DMS53 treated with DMSO at 0.1 percent for 48 hours (cell line): ENCODE measurements around the gene PRKAG2.
"Not testable (repeated sequence)": the region's sequence is repeated elsewhere in the genome, so short reads cannot be mapped to it uniquely, and the experiment has no call there.

Experiments
- DNase-seq: peaks from one replicate; lab custom pipeline; 2025; ENCODE audit not compliant: unreplicated experiment; lab: John Stamatoyannopoulos, UW

The PRKAG2 gene

GRCh38 chr7:151539088-151539671 lies 337.7 kb downstream of the PRKAG2 start:
- DNase-seq = no peak

- no peak for DNase-seq
Observed at GRCh38 chr7:151537818-151538561, 338.9 kb downstream of the PRKAG2 start.

- not testable (repeated sequence) for DNase-seq
Observed at GRCh38 chr7:151536178-151536577, 340.7 kb downstream of the PRKAG2 start.

GRCh38 chr7:151529842-151530241 lies 347.1 kb downstream of the PRKAG2 start:
- DNase-seq = no peak

- DNase-seq = no peak
Observed at GRCh38 chr7:151524845-151525244, 352.1 kb downstream of the PRKAG2 start.

- DNase-seq = peak; percentile 79
Observed at GRCh38 chr7:151524331-151524730, 352.6 kb downstream of the PRKAG2 start.

- peak; percentile 53 for DNase-seq
Observed at GRCh38 chr7:151520419-151521261, 356.3 kb downstream of the PRKAG2 start.

- peak; percentile 98 for DNase-seq
Observed at GRCh38 chr7:151519765-151520418, 357.0 kb downstream of the PRKAG2 start, which contains the start of gene RHEB. Gene RHEB (minus strand): TSS chr7:151519895. CDS start chr7:151519511, 384 bp downstream.

- DNase-seq = not testable (repeated sequence)
Observed at GRCh38 chr7:151518947-151519764, 357.8 kb downstream of the PRKAG2 start.

- DNase-seq = no peak
Observed at GRCh38 chr7:151518105-151518946, 358.6 kb downstream of the PRKAG2 start.

GRCh38 chr7:151517601-151518104 lies 359.3 kb downstream of the PRKAG2 start:
- DNase-seq = no peak

- no peak for DNase-seq
Observed at GRCh38 chr7:151515276-151515565, 361.7 kb downstream of the PRKAG2 start.

GRCh38 chr7:151514461-151515275 lies 362.2 kb downstream of the PRKAG2 start:
- DNase-seq = no peak

GRCh38 chr7:151513133-151513532 lies 363.8 kb downstream of the PRKAG2 start:
- no peak for DNase-seq

GRCh38 chr7:151512353-151512752 lies 364.6 kb downstream of the PRKAG2 start:
- DNase-seq = no peak

GRCh38 chr7:151511946-151512345 lies 365.0 kb downstream of the PRKAG2 start:
- DNase-seq = no peak

- DNase-seq = no peak
Observed at GRCh38 chr7:151511270-151511669, 365.6 kb downstream of the PRKAG2 start.

- no peak for DNase-seq
Observed at GRCh38 chr7:151509670-151510333, 367.1 kb downstream of the PRKAG2 start.
